GM18870 (cell line): ENCODE results near the gene KIF21A.

ENCODE experiments used
- ATAC-seq: cut with Tn5 transposase; IDR thresholded peaks from one replicate; pipeline ENCODE4 v1.9.1; 2021; ENCODE audit warnings: moderate library complexity; ENCODE audit not compliant: unreplicated experiment

KIF21A gene

DNA sequence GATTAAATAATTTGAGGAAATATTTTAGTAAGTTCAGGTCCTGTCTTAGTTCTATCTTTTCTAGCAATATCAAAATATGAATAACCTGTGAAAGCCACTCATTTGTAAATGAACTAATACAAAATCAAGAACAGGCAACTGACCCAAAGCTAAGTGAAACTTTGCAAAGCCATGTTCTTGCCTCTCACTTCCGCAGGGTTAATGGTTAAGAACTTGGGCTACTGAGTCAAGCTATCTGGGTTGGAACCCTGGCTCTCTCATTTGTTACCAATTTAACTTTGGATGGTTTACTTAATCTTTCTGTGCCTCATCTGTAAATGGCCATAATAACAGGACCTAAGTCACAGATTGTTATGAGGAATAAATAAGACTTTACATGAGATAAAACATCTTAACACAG lies 2.8 kb downstream of the KIF21A start:
- no peak for ATAC-seq

DNA sequence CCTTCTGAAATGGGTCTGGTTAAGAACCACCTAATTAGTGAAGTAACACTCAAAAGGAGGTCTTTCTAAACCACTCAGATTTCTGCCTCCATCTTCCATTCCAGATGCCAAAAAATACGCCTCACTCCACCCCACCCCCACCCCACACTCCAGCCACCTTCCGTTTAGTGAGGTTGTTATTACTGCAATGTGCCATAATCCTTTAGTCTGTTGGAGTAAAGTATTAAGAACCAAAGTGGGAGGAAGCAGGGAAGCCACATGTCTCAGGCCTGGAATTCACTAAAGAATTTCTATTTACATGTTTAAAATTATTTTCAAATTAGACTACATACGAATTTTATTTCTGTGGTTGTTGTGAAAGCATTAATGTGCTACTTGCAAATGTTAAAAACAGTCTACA lies 7.4 kb downstream of the KIF21A start:
- ATAC-seq: no peak

DNA sequence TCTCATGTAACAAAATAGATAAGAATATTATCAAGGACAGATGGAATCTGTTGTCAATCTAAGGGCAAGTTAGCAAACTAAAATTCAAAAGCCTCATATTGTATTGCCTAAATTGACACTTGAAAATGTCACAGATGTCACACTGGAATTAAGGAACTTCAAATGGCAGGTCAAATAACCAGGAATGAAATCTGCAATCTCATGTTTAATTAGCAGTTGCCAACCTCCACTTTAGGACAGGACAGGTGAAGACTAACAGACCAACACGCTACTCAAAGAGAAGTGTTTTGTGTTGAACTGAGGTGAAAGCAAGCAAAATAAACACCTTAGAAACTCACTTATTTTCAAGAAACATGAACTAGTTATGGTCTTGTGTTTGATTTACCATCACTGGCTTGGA lies 11.1 kb downstream of the KIF21A start:
- ATAC-seq: no peak

DNA sequence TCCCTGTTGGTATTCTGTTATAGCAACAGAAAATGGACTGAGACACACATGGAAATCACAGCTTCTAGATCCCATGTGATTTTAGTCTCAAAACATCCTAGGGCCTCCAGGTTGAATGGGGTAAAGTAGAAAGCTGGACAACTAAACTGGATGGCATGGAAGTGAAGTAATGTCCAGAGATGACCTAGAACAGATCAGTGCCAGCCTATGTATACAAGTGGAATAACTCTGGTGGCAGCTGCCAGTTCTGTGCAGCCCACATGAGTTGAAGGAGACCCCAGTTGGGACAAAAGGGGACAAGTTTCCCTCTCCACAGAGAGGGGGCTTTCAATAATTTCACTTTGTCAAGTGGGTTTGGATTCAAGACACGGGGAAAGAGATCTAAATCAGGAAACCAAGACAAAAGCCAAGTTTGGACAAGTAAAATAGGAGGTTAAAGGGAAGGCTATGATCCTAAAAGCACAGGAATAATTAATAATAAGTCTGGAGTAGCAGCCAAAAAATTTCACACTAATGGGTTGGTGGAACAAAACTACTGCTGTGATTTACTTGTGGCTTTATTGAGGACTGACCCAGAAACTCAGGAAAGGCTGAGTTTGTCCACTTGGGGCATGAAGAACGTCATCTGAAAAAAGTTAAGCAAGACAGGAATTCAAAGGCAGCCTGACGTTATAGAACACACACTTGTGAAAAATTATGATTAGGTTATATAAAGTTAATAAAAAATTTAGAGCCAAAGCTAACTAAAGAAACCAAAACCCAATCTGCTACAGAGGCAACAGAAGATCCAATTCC lies 11.7 kb downstream of the KIF21A start:
- ATAC-seq: no peak

DNA sequence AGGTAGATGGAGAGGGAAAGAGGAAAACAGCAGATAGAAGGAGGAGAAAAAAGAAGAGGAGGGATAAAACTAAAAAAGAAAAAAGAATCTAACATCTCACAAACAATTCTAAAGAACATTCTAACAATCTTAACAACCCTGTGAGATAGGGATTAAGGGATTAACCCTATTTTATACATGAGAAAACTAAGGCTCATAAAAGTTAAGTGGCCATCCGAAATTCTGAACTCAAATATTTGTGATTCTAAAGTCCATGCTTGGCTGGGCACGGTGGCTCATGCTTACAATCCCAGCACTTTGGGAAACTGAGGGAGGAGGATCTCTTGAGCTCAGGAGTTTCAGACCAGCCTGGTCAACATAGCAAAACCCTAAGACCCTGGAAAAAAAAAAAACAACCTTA lies 13.1 kb downstream of the KIF21A start:
- no peak for ATAC-seq

DNA sequence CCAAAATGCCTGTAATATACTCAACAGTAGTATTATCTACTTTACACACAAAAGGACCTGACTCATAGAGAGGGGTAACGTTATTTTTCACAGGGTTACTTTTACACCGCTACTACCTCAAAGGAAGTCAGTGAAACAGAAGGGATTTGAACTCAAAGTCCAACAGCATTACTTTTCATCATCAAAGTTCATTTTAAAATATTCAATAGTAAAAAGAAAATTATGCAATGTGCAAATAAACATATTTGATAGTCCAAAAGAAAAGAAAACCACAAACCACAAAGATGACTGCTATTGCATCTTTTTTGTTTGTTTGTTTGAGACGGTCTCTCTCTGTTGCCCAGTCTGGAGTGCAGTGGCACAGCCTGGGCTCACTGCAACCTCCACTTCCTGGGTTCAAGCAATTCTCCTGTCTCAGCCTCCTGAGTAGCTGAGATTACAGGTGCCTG lies 15.5 kb downstream of the KIF21A start:
- no peak for ATAC-seq

DNA sequence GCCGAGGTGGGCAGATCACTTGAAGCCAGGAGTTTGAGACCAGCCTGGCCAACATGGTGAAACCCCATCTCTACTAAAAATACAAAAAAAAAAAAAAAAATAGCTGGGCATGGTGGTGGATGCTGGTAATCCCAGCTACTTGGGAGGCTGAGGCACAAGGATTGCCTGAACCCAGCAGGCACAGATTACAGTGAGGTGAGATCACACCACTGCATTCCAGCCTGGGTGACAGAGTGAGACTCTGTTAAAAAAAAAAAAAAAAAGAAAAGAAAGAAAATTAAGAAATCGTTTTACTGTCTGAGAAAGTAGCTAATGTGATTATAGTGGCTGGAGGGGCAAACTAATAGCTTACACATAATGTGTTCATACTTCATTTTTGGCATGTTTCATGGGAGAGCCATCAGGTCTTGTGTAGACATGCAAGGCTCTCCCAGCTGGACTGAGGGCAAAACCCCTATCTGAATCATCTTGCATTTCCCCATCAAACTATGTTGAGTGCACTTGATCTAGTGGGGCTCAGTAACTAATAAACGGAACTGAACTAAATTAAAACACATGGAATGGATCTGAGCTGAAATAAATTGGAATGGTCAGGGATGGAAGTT lies 16.2 kb downstream of the KIF21A start:
- ATAC-seq: no peak

DNA sequence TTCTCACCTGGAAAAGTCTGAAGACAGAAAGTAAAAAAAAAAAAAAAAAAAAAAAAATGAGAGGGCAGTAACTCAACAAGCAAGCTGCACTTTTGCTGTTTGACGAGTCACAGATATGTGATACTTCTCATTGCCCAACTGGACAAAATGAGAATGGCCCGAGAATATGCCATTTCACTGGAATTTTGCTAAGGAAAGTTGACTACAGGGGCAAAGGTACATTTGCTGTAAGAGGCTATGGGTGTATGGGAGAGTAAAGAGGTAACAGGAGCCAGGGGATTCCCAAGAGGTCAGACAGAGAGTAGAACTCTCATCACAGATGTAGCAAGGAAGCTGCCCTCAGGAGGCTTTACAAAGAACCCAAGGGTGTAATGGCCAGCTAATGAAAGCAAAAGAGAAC lies 22.9 kb downstream of the KIF21A start:
- no peak for ATAC-seq

DNA sequence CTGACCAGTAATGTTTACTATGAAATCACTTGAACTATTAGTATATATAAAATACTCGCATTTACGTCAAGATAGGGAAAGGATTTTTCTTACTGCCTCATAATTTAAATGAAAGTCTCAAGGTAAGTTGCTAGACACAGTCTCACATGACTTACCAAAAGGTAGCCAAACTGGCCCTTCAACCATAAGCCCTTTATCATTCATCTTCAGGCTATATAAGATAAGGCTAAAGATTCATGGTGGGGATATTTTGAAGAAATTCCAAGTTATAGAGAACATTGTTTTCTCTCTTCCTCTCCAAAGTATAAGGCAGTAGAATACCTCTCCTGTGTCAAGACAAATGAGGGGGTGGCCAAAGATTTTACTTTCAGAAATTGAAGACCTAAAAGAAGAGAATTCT lies 23.4 kb downstream of the KIF21A start:
- ATAC-seq: no peak

DNA sequence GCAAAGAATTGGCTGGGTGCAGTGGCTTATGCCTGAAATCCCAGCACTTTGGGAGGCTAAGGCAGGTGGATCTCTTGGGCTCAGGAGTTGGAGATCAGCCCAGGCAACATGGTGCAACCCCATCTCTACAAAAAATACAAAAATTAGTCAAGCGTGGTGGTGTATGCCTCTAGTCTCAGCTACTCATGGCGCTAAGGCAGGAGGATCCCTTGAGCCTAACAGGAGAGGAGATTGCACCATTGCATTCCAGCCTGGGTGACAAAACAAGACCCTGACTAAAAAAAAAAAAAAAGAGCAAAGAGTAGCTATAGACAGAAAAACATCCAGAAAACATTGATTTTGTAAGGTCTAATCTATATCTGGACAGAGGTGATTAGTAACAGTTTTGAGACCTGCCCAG lies 25.0 kb downstream of the KIF21A start:
- ATAC-seq: no peak

DNA sequence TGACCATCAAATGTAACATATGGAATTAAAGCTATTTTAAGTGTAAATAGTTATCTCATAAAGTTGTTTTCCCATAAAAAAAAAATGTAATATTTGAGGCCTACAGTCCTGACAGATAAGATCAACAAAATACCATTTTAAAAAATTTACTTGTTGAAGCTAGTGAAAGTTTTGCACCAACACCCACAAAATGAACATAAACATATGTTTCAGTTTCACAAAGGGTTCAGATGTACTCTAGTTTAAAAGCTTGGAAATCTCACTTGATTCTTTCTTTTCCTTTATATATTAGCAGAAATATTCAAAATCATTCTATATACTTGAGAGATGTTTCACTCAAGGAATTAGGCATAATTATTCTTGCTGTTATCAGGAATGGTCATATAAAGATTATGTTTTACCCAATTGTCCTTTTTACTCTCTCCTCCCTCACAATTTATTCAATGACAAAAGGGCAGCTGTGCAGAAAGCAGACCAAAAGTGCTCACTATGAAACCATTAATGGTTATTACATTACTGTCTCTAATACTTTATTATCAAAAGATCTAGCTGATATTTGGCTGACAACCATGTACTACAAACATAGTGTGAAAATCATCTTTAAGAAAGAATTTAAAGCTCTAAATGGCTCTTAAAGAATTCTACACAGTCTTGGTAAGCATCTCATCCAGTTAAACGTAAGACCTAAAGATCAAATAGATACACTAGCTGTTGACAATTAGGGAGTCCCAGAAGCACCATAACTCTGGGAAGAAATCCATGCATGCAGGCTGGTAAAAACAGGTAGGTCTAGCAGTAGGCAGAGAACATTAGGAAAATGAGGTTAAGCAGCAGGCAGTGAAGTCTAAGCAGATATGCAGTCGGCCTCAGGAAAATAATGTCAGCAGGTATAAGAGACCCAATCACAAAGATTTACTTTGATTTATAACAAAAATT lies 28.8 kb downstream of the KIF21A start:
- ATAC-seq: no peak

DNA sequence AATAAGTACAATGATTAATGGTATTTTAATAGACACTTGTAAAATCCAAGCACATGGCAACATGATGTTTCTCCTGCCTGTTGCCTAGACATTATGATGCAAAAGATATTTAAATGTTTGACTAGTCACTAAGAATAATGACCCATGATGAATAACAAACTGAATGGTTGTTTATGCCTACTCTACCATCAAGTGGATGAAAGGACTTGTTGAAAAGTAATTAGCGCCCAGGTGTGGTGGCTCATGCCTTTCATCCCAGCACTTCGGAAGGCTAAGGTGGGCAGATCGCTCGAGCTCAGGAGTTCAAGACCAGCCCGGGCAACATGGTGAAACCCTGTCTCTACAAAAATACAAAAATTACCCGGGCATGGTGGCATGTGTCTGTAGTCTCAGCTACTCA lies 30.7 kb downstream of the KIF21A start:
- no peak for ATAC-seq

DNA sequence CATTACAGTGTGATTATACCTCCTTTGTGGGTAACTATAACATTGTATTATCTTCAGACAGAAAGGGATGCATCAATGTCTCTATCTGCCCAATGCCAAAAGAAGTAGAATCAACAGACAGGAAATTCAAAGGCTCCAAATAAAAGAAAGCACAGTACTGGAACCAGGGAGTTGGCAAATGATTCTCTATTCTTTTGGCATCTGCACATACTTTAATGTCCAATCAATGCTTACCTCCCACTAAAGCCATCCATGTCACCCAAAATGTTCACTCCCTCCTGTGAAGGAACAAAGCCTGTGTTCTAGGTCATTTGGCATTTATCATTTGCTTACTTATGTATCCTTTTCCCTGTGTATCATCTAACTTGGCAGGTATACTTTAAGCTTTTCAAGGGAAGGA lies 36.7 kb downstream of the KIF21A start:
- no peak for ATAC-seq

DNA sequence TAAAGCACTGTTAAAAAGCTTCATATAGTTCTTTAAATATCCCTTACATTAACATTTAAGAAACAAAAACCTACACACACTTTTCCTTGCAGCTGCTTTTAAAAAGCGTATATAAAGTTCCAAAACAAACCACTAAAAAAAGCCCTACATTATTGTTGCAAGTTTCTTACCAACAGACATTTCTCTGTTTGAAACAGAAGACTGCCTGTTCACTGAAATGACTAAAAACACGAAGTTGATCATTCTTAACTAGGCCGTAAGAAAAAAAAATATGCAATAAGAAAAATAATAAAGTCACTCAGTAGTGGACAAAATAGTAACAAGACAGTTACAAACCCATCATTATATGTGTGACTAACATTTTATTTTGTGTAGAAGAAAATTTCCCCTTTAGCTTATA lies 37.3 kb downstream of the KIF21A start:
- no peak for ATAC-seq

DNA sequence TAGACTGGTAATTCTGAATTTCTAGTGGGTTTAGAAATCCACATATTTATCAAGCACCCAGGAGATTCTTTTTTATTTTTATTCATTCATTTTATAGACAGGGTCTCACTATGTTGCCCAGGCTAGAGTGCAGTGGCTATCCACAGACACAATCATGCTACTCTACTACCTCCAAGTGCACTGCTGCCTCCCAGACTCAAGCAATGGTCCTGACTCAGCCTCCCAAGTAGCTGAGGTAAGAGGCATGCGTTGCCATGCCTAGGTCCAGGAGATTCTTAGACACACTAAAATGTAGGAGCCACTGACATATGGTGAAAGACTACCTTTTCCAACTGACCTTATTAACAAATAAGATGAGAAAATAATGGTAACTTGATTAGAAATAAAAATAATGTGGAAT lies 38.9 kb downstream of the KIF21A start:
- ATAC-seq: no peak

DNA sequence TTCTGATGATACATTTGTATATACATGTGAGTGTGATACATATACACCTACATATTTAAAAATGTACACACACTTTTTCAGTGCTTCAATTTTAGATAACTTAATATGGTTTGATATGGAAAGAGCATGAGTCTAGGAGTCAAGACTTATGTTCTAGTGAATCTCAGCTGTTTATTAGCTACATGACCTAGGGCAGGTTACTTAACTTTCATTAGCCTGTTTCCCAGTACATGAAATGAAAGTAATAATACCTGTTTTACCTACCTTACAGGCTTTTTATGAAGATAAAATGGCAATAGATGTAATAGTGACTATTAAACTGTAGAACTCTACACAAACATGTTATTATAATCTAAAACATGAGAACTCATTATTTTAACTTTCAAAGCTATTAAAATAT lies 39.5 kb downstream of the KIF21A start:
- no peak for ATAC-seq

DNA sequence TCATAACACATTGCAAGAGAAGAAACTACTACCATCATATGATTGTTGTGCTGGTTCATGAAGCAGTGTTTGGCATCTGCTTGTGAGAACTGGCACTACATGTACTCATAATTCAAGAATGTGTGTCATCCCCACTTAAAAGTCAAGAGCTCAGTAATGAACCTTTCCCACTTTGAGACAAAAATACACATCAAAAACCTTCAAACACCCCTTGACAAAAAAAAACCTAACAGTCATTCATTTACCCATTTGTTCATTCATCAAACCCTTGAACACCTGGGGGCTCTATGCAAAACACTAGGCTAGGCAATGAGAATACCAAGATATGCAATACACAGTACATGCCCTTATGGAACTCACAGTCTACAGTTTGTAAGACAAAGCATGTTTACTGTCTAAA lies 40.0 kb downstream of the KIF21A start:
- ATAC-seq: peak; percentile 61

DNA sequence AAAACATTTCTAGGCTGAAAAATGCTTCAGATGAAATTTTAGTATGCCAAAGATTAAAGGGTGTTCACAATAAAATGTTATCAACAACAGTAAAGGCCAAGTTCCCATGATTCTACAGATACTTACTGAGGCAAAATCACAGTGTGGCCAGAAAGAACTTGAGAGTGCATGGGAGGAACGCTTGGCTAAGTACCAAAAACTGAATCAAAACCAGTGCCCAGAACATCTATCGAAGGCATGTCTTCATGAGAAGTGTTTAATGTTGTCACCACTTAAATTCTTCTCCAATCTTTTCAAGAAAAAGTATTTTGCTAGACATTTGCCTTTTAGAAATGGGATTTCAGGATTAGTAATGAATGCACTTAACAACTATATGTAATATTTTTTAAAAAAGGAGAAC lies 41.5 kb downstream of the KIF21A start:
- no peak for ATAC-seq

DNA sequence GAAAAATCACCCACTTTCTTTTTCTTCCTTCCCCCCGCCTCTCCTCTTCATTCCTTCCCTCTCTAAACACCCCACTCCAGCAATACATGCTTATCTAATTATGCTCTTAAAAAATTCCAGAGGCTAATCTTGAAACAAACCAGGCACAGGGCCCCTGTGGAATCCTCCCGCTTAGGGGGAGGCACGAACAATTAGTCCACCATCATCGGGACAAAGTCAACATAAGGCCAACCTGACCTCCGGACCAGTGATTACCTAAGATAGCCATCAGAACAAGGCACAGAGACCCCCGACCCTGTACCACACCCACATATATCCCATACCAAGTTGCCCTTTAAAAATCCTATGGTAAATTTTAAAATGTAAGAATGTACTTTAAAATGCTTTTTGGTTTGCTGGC lies 47.1 kb downstream of the KIF21A start:
- ATAC-seq: no peak

DNA sequence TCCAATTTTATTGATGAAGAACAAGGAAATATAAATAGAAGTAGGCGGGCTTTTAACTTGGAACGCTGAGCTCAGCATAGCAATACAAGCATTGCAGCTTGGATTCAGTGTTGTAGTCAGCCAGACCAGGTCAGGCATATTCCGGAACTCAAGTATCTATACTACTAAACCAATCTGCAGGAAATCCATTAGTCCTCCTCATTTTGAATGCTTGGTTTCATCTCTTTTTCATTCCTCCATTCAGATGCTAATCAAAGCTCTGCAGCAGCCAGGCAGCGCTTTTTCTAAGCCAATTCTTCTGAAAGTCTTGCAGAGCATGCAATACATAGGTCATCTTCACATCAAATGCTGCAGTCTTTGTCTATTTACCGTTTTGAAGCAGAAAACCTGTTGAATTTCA lies 49.0 kb downstream of the KIF21A start:
- ATAC-seq: no peak

DNA sequence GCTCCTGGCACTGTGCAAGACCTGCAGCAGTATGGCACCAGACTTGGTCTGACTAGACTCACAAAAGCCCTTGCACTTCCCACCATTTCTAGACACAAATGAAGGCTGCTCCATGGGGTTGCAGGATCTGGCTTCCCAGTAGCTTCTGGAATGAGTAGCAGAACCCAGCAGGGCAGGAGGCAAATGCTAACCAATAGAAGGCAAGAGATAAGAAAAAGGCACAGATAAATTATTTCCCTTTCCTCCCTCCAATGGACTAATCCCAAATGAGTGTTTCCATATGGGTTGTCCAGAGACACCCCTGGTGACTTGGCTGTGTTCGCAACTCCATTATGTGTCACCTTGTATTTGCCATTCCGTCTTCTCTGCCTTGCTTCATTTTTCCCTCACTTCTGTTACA lies 49.7 kb downstream of the KIF21A start:
- no peak for ATAC-seq
